Measurements from ENCODE around the gene CALCOCO1. TPM values are rescaled to one million over a fixed set of nuclear protein-coding genes. Genes with fewer than 3 reads are reported as not detected.

CALCOCO1 gene
- total and polyA plus RNA-seq, 2 of the 13 experiments (the other 11 are each of a cell fraction or from before 2014, with no cell fraction given): 7.7 to 47.7 TPM

DNA sequence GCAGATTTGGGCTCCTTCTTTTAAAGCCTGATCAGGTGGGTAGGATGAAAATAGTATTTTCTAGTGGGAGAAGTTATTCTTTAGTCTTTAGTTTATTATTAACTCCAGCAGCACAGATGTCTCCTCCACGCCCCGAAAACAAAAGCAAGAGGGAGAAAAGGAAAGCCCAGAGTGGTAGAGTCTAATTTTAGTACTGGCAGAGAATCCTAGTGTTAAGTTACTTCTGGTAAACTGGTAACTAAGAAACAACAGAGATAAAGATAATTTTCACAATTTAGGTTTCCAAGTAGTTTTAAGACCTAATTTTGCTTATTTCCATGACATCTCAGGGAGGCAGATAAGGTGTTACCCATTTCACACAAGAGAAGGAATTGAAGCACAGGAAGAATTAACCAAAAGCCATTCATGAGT is 67.7 kb downstream of the CALCOCO1 start:
- DNase-seq (ENCODE audit: low spot score) (no peak), ATAC-seq (peak; percentile 46), FAIRE-seq (peak; percentile 15)
- WGBS (ENCODE audit: low lambda C conversion rate): 2% methylated on average over 2 of the region's 2 CpGs
- peak overlapping the region; percentile 68 for H3K9ac ChIP-seq (ENCODE audit: insufficient read depth, low read depth, low read length)
- H3K4me3 ChIP-seq (replicated peaks in 1 of 3; ENCODE audit: insufficient read depth in 1 of 3, low read depth in 2 of 3, low read length in 3 of 3): peak overlapping the region; percentile 48 to 62 (median 58); a peak in 5 of 6 replicates
- no peaks in the 10 kb centered on the region for H3K27me3 ChIP-seq (ENCODE audit: control insufficient read depth in 1 of 2, insufficient read depth in 2 of 2, low read length in 2 of 2)
- peak overlapping the region; percentile 96 for H3K27ac ChIP-seq (ENCODE audit: extremely low read length, insufficient read depth, low read length)
- no peaks in the 10 kb centered on the region for H3K9me3 ChIP-seq (ENCODE audit: low read length)
- peaks cover 45% of the 10 kb centered on the region for H3K4me1 ChIP-seq (ENCODE audit: insufficient read depth, low read length)
- ChIA-PET POLR2A (interaction anchor here (1.0 to 4.2 kb wide), 14 partner anchors 10 to 620 kb away, joined by 3 to 61 read pairs (median 12); partner anchors contain the start of genes ATF7, ATP5MC2, CBX5 and PRR13), CTCF (ENCODE audit: low intra/inter-chr PET ratio, low total read pairs) (interaction anchor here (1.0 kb wide), 1 partner anchor 17 kb away, joined by 5 read pairs; the partner anchor contains the start of gene ATP5MC2)
- intact Hi-C loops (cut with micrococcal nuclease; ENCODE audit: unreplicated experiment) (loop anchor here (5.0 kb wide), 2 partner anchors 37 to 117 kb away; no protein-coding TSS in a partner anchor), in situ Hi-C loops (cut with HindIII; ENCODE audit: extremely low pct_ligation_motif_present, low pct_unique_long_range_greater_than_20kb) (no loop called here)
- peaks cover under 1 to 3% of the 10 kb centered on the region in 2 experiments; a peak in 2 of 5 replicates for H3K36me3 ChIP-seq (replicated peaks in 1 of 2; ENCODE audit: control insufficient read depth in 1 of 2, insufficient read depth in 2 of 2, low read length in 2 of 2)
- no peaks in the 10 kb centered on the region for H3K79me2 ChIP-seq (ENCODE audit: insufficient read depth, low read length)
- TSS peak; percentile 89 for BruUV-seq (replicated peaks)
- H4K20me1 ChIP-seq (ENCODE audit: insufficient read depth, low read length): no peaks in the 10 kb centered on the region
- H2AFZ ChIP-seq (ENCODE audit: low read length): peak overlapping the region; percentile 68
- TF ChIP-seq RBFOX2 (IDR thresholded peaks at IDR 0.05; ENCODE audit: low read depth, low read length) (0 out of 2 replicates have a peak, but pooled peaks have one; percentile 25), ZKSCAN5 (CRISPR knock-in tag; IDR thresholded peaks at IDR 0.05) (no peak), LCORL (IDR thresholded peaks at IDR 0.05) (no peak), LCORL (CRISPR knock-in tag; IDR thresholded peaks at IDR 0.05) (0 out of 2 replicates have a peak, but pooled peaks have one; percentile 2)
- TF ChIP-seq, protein P1, sequence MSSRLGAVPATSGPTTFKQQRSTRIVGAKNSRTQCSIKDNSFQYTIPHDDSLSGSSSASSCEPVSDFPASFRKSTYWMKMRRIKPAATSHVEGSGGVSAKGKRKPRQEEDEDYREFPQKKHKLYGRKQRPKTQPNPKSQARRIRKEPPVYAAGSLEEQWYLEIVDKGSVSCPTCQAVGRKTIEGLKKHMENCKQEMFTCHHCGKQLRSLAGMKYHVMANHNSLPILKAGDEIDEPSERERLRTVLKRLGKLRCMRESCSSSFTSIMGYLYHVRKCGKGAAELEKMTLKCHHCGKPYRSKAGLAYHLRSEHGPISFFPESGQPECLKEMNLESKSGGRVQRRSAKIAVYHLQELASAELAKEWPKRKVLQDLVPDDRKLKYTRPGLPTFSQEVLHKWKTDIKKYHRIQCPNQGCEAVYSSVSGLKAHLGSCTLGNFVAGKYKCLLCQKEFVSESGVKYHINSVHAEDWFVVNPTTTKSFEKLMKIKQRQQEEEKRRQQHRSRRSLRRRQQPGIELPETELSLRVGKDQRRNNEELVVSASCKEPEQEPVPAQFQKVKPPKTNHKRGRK (CRISPR knock-in tag; IDR thresholded peaks at IDR 0.05): no peak
- TF ChIP-seq, protein P2, sequence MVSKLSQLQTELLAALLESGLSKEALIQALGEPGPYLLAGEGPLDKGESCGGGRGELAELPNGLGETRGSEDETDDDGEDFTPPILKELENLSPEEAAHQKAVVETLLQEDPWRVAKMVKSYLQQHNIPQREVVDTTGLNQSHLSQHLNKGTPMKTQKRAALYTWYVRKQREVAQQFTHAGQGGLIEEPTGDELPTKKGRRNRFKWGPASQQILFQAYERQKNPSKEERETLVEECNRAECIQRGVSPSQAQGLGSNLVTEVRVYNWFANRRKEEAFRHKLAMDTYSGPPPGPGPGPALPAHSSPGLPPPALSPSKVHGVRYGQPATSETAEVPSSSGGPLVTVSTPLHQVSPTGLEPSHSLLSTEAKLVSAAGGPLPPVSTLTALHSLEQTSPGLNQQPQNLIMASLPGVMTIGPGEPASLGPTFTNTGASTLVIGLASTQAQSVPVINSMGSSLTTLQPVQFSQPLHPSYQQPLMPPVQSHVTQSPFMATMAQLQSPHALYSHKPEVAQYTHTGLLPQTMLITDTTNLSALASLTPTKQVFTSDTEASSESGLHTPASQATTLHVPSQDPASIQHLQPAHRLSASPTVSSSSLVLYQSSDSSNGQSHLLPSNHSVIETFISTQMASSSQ (IDR thresholded peaks at IDR 0.05; ENCODE audit: low read depth): peak; percentile 12
- TF ChIP-seq, protein P2 (CRISPR knock-in tag; IDR thresholded peaks at IDR 0.05; ENCODE audit: borderline replicate concordance): no peak; the same call in 1 of the 2 replicates
- TF ChIP-seq, protein P3, sequence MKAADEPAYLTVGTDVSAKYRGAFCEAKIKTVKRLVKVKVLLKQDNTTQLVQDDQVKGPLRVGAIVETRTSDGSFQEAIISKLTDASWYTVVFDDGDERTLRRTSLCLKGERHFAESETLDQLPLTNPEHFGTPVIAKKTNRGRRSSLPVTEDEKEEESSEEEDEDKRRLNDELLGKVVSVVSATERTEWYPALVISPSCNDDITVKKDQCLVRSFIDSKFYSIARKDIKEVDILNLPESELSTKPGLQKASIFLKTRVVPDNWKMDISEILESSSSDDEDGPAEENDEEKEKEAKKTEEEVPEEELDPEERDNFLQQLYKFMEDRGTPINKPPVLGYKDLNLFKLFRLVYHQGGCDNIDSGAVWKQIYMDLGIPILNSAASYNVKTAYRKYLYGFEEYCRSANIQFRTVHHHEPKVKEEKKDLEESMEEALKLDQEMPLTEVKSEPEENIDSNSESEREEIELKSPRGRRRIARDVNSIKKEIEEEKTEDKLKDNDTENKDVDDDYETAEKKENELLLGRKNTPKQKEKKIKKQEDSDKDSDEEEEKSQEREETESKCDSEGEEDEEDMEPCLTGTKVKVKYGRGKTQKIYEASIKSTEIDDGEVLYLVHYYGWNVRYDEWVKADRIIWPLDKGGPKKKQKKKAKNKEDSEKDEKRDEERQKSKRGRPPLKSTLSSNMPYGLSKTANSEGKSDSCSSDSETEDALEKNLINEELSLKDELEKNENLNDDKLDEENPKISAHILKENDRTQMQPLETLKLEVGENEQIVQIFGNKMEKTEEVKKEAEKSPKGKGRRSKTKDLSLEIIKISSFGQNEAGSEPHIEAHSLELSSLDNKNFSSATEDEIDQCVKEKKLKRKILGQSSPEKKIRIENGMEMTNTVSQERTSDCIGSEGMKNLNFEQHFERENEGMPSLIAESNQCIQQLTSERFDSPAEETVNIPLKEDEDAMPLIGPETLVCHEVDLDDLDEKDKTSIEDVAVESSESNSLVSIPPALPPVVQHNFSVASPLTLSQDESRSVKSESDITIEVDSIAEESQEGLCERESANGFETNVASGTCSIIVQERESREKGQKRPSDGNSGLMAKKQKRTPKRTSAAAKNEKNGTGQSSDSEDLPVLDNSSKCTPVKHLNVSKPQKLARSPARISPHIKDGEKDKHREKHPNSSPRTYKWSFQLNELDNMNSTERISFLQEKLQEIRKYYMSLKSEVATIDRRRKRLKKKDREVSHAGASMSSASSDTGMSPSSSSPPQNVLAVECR (CRISPR knock-in tag; IDR thresholded peaks at IDR 0.05; ENCODE audit: borderline replicate concordance): 0 out of 2 replicates have a peak, but pooled peaks have one; percentile 14
- H3K4me2 ChIP-seq (ENCODE audit: low read depth, low read length): peak overlapping the region; percentile 96

Measured in HepG2 (cell line).